Fibroblast of peridontal ligament (primary cell): ENCODE results near the gene WDR87.
"Not testable (repeated sequence)": the region's sequence is repeated elsewhere in the genome, so short reads cannot be mapped to it uniquely, and the experiment has no call there.

Experiments used
- DNase-seq: peaks from one replicate; pipeline ENCODE4 v3.0.0-alpha.2; 2010; ENCODE audit errors: extremely low read depth

WDR87 gene

DNA sequence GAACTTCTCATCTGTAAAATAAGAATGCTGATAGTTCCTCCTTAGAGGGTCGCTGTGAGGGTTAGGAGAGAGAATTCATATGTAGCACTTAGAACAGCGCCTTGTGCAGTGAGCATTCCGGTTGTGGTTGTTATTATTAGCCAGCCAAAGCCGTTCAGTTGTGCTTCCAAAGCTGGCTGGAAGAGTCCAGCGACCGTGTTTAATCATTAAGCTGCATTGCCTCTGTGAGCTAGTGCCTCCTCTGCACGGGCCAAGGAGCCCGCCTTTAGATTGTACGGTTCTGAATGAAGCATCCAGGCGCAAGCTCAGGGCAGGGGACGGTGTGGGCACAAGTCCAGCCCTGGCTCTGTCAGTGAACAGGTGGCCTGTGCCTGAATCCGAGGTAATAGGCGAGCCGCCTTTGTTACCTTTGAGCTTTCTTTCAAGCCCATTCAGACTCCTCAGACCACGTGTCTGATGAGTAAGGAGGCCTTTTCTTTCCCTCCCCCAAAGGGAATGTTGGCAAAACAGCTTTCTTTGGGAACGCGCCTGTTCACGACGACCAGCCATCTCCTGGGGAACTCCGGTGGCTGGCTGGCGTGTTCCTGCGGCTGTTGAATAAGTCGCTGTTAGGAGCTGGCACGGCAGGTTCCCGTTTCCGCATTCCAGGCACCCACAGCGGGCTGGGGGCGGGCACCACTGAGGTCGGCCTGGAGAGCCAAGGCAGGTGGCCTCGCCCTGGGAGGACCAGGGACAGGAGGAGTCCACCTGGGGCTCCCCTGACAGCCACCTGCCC lies 25.7 kb upstream of the WDR87 start:
- peak; percentile 27 for DNase-seq

DNA sequence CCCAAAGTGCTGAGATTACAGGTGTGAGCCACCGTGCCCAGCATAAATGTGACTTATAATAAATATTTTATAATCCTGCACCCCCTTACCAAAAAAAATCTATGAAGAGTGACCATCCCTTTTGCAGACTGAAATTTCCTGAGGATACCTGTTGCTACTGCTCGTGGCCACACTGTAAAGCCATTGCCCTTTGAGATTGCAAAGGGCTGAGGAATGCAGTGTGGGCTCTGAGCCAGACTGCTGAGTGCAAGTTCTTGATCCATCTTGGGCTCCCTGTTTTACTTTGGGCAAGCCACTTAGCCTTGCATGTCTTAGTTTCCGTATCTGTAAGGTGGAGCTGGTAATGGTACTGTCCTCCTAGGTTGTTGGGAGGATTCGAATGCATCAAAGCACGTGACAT lies 24.0 kb upstream of the WDR87 start:
- no peak for DNase-seq

DNA sequence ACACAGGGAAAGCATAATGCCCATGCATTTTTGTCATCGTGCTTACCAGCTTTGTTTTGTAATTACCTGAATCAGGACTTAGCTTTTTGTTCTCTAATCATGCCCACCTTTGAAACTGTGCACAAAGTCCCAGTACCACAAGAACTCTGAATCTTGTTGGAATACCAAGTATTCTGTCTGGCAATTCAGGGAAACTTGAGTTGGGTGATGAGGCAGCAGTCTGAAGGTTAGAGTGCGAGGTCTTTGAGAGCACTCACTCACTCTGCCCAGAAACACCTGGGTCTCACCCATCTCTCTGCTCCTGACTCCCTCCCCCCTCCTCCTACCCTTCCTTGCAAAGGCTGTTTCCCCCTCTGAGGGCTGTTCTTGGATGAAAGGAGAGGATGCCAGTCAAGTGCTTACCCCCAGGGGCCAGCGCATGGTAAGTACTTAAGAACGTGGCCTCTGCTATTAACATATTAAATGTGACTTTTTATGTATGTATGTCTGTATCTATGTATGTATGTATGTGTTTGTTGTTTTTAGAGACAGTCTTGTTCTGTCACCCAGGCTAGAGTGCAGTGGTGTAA lies 23.0 kb upstream of the WDR87 start:
- no peak for DNase-seq

DNA sequence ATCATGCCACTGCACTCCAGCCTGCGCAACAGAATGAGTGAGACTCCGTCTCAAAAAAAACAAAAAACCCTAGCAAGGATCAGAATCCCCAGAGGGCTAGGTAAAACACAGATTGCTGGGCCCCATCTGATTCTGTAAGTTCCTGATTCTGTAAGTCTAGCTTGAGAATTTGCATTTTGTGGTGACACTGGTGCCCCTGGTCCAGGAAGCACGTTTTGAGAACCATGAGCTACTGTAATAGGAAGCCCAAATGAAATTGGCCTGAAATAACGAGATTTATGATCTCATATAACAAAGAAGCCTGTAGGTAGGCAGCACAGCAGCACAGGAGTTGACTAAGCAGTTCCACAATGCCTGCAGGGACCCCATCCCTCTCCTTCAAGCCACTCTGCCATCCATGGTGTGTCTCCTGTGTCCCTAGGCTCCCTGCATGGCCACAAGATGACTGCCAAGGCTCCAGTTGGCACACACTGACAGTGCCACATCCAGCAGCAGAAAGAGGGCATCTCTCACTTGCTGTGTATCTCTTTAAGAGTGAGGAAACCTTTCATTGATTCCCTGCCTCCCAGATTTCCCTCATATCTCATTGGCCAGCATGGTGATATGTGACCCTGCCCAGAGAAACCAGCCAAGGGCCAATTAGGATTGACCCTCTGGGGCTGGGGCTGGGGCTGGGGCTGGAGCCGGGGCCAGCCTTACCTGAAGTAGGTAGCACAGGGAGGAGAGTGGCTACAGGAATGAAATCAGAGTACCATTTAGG lies 22.3 kb upstream of the WDR87 start:
- DNase-seq, result no peak

DNA sequence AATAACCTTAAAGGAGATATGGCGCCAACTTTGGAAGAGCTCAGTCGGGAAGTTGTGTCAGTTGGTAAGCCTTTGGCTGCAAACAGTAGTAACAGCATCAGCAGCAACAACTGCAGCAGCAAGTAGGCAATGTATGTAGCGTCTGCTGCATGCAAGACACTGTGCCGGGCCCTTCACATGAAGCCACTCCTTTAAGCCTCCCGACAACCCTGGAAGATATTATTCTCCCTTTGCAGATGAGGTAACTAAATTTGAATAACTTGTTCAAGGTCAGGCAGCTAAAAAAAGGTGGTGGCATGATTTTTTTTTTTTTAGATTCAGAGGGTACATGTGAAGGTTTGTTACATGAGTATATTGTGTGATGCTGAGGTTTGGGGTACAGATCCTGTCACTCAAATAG lies 20.3 kb upstream of the WDR87 start:
- no peak for DNase-seq

DNA sequence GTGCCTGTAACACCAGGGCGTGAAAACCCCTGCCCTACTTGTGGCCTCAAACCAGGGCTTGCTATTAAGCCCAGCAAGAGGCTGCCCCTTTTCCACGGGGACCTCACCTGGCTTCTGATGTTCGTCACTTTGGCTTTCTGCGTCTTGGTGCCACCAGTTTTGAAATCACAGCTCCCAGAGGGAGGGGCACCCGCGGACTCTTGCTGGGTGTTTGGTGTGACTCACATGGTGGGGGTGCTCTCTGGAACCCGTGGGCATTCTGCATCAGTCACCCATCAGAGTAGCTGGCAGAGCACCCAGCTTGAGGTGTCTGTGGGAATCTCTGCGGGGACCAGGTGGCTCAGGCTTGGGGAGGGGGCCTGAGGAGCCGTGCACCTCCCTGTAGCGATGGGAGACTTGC lies 19.9 kb upstream of the WDR87 start:
- no peak for DNase-seq

DNA sequence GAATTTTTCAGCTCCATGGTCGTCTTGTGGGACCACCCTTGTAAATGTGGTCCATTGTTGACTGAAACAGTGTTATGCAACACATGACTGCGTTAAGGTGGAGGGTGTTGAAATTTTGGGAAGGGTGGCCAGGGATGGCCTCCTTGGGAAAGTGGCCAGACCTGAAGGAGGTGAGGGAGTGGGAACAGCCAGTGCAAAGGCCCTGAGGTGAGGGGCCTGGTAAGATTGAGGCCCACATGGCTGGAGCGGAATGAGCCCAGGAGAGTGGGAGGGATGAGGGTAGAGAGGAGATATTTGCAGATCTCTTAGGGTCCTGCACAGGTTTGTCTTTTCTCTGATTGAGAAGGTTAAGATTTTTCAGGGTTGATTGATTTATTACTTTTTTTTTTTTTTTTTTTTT lies 18.8 kb upstream of the WDR87 start:
- no peak for DNase-seq

DNA sequence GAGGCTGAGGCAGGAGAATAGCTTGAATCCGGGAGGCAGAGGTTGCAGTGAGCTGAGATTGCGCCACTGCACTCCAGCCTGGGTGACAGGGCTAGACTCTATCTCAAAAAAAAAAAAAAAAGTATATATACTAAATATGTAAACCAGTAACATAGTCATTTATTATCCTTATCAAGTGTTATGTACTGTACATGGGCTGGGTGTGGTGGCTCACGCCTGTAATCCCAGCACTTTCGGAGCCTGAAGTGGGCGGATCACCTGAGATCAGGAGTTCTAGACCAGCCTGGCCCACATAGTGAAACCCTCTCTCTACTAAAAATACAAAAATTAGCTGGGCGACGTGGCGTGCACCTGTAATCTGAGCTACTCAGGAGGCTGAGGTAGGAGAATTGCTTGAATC lies 18.2 kb upstream of the WDR87 start:
- not testable (repeated sequence) for DNase-seq

DNA sequence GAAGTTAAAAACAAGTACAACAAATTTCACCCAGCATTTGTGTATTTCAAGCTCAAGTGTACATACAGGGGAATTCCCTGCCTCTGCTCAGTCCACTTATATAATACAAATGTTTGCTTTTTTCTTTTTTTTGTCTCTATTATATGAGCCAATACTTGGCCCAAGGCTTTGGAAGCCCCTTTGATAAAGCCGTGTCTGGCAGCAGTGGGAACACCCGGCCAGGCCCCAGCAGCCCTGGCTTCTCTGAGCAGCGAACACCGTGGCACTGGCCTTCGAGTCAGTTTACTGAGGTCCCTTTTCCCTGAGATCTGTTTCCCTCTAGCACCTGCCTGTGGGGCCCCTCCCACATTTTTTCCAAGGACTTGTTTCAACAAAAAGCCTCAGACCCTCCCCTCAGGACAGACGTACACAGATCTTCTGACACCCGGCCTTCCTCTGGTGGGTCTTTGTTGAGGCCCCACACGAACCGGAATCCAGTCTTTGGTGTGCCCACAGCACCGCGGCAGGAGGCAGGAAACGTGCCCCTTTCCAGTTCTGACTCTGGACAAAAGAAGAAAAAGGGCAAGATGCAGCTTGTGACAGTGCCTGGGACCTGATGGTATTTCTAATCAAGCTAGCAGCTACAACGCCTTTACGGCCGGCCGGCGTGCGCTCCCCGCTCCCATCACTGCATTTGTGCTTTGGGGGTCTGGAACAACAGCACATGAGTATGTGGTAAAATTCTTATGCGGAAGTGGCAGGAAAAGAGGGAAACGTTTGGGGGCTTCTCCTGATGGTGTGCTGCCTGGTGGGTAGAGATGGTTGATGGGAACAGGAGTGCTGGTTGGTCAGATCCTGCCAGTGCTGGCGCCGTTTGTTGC lies 14.4 kb upstream of the WDR87 start:
- no peak for DNase-seq

DNA sequence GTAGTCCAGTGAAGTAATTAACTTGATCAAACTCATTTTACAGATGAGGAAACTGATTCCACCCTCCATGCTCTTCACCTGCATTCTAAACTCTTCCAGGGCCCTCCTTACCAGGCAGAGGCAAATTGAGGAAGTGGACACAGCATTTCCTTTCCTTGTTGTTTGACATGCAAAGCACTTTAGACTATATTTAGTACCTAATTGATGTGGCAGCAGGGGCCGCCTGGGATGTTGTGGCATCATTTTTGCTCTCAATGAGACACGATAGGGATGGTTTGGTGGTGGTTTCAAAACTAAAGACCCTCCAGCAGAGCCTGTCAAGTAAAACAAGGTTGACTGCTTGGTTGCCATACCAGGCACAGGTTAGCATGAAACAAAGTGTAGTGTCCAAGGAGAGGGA lies 8.5 kb upstream of the WDR87 start:
- no peak for DNase-seq

DNA sequence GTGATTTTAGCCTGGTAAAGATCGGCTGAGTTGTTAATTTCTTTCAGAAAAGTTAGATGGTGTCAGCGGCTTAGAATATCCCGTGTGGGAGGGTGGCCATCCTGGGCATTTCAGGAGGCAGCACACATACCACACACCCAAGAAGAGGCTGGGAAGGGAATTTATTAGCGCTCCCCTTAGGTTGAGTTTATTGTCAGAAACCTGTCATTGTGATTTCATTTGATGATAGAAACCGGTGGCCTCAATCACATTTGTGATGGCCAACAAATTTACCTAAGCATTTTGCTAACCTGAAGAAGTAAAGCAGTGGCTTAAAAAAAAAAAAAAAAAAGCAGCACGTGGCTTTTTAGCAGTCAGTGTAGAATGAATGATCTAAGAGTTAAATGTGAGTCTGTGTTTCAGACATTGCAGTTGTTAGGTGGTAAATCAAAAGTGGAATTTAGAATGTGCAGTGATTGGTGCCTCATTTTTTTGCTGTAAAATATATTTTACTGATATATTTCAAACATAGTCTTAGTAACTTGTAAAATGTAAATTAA lies 3.3 kb upstream of the WDR87 start:
- DNase-seq, result no peak

DNA sequence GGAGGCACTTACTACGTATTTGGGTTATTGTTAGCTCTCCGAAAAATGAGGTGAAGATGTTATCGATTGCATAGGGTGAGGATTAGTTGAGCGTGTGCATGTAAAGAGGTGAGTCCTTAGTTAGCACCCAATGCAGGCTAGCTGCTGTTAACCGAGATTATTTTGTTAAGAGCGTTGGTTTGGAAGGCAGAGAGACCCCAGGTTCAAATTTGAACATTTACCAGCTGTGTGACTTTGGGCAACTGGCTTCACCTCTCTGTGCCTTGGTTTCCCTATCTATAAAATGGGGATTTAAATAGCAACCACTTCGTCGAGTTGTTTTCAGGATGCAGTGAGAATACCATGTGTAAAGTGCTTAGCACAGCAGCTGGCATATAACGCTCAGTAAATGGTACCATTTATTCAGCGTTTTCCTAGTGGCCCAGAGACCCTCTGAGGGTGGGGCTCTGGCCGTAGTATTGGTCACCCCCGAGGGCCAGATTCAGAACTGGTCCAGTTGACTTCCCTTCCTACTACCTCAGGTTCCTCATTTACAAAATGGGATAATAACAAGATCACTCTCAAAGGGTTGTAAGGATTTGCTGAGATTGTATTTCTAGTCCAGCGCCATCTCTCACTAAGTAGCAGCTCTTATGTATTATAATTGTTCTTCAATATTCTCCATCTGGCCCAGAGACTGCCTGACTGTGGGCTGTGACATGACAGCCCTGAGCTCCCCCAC lies 1.5 kb upstream of the WDR87 start:
- no peak for DNase-seq

DNA sequence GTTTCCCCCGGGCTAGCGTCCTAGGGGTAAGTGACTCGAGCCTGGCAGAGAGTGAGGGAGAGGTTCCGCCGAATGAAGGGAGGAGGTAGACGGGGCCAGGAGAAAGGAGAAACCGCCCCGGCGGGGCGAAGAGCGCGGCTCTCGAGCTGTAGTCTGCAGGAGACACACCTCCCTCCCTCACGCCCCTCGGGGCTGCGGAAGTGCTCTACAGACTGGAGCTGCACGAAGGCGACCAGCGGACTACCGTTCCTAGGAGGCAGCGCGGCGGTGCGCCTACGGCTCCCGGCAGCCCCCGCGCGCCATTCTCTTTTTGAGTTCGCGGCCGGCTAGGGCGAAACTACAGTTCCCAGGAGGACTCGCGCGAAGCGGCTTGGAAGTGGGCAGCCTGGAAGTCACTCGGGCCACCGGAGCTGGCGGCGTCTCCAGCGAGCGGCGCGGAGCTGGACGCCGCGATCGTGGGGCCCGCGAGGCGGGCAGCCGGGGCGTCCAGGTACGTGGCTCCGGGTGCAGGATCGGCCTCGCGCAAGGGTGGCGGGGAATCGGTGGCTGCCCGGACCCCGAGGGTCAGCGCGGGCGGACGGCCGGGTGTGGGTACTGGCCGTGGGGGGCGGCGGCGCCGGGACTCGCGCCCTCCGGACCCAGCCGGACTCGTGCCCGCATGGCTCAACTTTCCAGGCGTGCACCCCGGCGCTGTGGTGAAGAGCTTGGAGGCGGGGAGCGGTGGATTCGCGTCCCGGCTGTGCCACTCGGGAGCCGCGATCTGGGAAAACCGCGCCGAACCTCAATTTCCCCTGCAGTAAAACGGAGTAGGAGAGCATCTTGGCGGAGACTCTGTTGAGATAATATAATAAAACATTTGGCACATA lies 708 bp upstream of the WDR87 start, which contains the start of gene SIPA1L3:
Gene SIPA1L3 (plus strand): TSS at position 340 of the 866 bp plus-strand sequence. CDS start 174,358 bp downstream, outside the sequence.
- DNase-seq, result peak; percentile 92

DNA sequence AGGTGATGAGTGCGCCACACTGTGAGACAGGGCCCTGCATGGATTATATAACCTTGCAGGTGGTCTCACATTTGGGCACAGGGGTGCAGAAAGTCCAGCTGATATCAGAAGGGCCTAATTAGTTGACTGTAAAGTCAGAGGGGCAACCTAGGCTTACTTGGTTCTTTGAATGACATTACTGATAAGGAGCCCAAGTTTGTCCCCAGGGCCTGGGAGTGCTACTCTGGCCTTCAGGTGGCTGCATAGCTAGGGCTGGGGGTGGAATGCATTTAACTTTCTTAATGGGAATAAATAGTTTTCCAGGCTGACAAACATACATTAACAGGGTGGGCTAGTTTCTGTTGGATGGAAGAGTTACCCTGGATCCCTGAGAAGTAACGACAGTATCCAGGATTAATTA lies 3.3 kb downstream of the WDR87 start:
- no peak for DNase-seq

DNA sequence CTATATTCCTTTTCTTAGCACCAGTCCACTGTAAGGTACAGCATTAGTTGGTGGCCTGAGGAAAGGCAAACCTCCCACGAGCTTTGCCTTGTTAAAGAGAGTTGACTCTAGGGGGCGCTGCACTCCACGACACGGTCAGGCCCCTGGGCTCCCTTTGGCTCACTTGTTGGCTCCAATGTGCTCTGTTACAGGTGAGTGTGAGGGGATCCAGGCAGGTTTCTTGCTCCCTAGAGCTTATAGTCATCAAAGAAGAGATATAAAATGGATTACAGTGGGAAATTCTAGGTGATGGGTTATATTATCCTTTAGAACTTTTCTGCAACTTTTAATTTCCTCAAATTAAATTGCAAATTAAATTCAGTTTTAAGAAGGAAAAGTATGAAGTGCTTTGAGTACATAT lies 3.7 kb downstream of the WDR87 start:
- DNase-seq, result peak; percentile 73

DNA sequence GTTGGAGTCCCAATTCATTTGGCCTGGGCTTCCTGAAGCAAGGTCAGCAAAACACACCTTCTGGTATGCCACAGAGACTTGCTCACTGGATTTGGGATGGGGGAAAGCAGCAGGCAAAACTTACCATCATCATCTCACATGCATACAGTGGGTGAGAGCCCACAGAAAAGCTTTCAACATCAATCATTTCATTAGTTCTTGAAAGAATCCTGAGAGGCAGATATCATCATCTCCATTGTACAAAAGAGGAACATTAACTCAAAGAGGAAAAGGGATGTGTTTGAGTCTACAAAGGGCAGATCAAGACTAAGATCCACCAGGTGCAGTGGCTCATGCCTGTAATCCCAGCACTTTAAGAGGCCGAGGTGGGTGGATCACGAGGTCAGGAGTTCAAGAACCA lies 6.4 kb downstream of the WDR87 start:
- no peak for DNase-seq

DNA sequence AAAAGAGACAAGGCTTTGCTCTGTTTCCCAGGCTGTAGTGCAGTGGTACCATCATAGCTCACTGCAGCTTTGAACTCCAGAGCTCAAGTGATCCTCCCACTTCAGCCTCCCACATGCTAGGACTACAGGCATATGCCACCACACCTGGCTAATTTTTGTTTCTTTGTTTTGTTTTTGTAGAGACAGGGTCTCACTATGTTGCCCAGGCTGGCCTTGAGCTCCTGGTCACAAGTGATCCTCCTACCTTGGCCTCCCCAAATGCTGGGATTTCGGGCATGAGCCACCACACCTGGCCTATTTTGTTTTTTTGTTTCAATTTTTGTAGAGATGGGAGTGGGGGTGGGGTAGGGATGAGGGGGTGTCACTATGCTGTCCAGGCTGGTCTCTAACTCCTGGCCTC lies 6.9 kb downstream of the WDR87 start:
- no peak for DNase-seq

DNA sequence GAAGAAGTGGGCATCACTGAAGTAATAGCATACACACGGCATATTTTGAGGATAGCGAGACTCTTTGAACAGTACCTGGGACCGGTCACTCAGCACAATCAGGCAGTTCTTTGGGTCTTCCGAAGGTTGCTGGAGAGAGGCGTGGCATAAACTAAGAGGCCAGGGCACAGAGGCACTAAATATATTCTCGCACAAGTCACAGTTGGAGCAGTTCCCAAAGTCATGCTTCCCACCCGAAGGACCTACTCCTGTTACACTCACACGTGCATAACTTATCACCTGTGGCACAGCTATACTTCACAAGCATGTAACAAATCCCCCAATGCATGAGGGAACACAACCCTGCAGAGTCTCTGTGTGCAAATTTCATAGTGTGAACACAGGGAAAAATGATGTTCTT lies 10.2 kb downstream of the WDR87 start:
- no peak for DNase-seq

DNA sequence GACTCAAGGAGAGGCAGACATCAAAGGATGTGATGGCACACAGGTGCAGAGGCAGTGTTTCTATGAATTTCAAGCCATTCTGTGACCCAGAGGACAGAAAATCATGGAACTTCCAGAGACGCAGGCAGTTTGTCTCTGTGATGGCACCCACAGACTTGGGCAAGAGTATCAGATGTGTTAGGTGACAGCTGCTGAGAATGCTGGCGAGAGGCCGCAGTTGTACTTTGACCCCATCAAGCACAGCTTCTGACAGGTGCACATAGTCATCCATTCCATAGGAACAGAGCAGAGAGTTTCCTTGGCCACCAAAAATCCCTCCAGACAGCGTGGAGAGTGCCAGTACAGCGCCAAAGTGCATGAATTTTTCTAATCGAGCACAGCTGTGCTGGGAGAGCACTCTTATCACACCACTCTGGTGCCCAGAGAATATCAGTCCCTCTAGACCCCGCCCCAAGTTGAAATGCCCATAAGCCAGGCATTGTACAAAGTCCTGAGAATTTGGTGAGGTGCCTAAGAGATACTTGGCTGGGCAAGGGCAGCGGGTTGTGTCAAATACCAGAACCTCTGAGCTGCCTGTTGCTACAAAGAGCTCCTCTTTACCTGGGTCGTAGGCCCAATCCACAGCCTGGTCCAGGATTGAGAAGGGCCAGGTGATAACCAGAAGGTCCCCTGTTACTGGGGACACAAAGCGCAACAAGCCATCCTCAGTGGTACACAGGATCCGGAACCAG lies 12.4 kb downstream of the WDR87 start:
- no peak for DNase-seq
